Thoracic aorta endothelial cell (primary cell): ENCODE data around the gene SPON1. TPM values are rescaled to one million over a fixed set of nuclear protein-coding genes. Genes with fewer than 3 reads are reported as not detected.

Experiments
- small RNA-seq: library from RNA; depleted of rRNA; stranded (forward); fragments of <200 nt; gene quantifications from one replicate; pipeline ENCODE3, GENCODE V24; 2012
- total RNA-seq: library from RNA; depleted of rRNA; stranded (reverse); fragments of >200 nt; gene quantifications from 2 replicates; pipeline ENCODE4 v1.2.3, GENCODE V29; 2012

SPON1 gene
- not detected in 2 replicates for total RNA-seq

DNA sequence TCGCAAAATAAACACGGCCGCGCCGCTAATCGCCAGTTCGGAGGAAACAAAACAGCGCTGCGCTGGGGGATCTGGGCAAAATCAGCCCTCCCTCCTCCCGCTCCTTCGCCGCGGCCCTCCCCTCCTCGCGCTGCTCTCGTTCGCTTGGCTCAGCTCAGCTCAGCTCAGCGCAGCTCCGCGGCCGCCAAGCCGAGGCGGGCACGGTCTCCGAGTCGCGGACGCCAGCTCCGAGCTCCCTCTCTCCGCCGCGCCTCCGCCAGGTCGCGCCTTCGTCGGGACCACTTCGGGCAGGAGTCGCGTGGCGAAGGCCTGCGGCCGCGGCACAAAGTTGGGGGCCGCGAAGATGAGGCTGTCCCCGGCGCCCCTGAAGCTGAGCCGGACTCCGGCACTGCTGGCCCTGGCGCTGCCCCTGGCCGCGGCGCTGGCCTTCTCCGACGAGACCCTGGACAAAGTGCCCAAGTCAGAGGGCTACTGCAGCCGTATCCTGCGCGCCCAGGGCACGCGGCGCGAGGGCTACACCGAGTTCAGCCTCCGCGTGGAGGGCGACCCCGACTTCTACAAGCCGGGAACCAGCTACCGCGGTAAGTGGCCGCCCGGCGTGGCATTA lies at the start of gene SPON1:
Gene SPON1, plus strand, starts transcription at position 162 of the 607 bp plus-strand sequence. Its CDS starts 182 bp downstream, at position 344.

Small RNA genes lying within 50 kb of the gene (small RNA-seq; reads per million reads assigned to genes)
- gene RNA5SP332, result not detected
